Mononuclear cell (primary cell): Measurements from ENCODE around the gene MOCOS. TPM values are rescaled to one million over a fixed set of nuclear protein-coding genes. Genes with fewer than 3 reads are reported as not detected.

ENCODE experiments used
- H3K27me3 ChIP-seq: 2 replicates; pipeline ENCODE4 v1.6.0; 2011; ENCODE audit warnings: low read length, control low read depth; ENCODE audit not compliant: insufficient read depth
- H3K4me1 ChIP-seq: 2 replicates; pipeline ENCODE4 v1.5.1; 2011; ENCODE audit warnings: mild to moderate bottlenecking, low read length, control low read depth; ENCODE audit not compliant: insufficient read depth
- H3K4me3 ChIP-seq: 2 replicates; pipeline ENCODE4 v1.5.1; 2011; ENCODE audit warnings: mild to moderate bottlenecking, low read length, moderate library complexity
- H3K9me3 ChIP-seq: 2 replicates; pipeline ENCODE4 v1.5.1; 2011; ENCODE audit warnings: low read depth, mild to moderate bottlenecking, control low read depth, low read length
- total RNA-seq: library from RNA; depleted of rRNA; stranded (reverse); fragments of >200 nt; gene quantifications from one replicate; pipeline ENCODE4 v1.2.3, GENCODE V29; 2012

The MOCOS gene
- total RNA-seq, 1 donor = under 0.01 TPM

- H3K27me3 ChIP-seq = peaks cover 27% of the 10 kb centered on the region
- peaks cover 15% of the 10 kb centered on the region for H3K4me1 ChIP-seq
- H3K4me3 ChIP-seq = peak overlapping the region; percentile 52
- H3K9me3 ChIP-seq = no peaks in the 10 kb centered on the region
Measured at GRCh38 chr18:36187826-36188721, 777 bp downstream of the MOCOS start.

GRCh38 chr18:36188916-36189315, 1.6 kb downstream of the MOCOS start:
- H3K4me1 ChIP-seq = peaks cover 15% of the 10 kb centered on the region
- no peaks in the 10 kb centered on the region for H3K9me3 ChIP-seq
- H3K27me3 ChIP-seq = peaks cover 27% of the 10 kb centered on the region
- no peak overlapping the region for H3K4me3 ChIP-seq

DNA sequence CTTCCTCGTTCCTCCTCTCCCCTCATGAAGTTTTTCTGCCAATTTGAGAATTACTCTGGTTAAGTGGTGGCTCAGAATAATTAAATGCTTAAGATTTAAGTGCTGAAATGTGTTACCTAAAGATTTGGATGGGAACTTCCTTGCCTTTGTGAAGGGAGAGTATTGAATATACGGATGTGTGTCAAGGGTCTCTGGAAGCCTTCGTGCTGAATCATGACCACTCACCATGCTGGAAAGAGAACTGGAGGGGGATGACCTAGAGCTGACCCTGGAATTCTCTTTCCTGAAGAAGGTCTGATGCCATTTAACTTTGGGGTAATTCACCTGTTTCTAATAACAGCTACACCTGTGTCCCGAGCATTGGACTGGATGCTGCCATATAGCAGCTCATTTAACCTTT, 2.2 kb downstream of the MOCOS start:
- Histone ChIP-seq H3K4me3 (no peak overlapping the region), H3K4me1 (peaks cover 15% of the 10 kb centered on the region), H3K27me3 (peaks cover 27% of the 10 kb centered on the region), H3K9me3 (no peaks in the 10 kb centered on the region)

DNA sequence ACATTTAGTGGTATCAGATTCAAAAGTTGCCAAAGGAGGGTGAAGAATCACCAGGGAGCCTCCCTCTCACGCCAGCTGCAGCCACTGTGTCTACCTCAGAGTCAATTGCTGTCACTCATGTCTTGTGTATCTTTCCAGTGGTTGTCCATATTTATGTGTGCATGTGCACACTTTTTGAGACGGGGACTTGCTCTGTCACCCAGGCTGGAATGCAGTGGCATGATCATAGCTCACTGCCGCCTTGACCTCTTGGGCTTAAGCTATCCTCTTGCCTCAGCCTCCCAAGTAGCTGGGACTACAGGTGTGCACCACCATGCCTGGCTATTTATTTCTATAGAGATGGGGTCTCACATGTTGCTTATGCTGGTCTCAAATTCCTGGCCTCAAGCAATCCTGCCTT, 4.0 kb downstream of the MOCOS start:
- Histone ChIP-seq H3K4me1 (peaks cover 15% of the 10 kb centered on the region), H3K9me3 (no peaks in the 10 kb centered on the region), H3K27me3 (peaks cover 24% of the 10 kb centered on the region), H3K4me3 (no peak overlapping the region)

- Histone ChIP-seq H3K9me3 (no peaks in the 10 kb centered on the region), H3K4me1 (peaks cover 12% of the 10 kb centered on the region), H3K27me3 (peaks cover 24% of the 10 kb centered on the region), H3K4me3 (no peak overlapping the region)
Measured at GRCh38 chr18:36191711-36192110, 4.4 kb downstream of the MOCOS start.

DNA sequence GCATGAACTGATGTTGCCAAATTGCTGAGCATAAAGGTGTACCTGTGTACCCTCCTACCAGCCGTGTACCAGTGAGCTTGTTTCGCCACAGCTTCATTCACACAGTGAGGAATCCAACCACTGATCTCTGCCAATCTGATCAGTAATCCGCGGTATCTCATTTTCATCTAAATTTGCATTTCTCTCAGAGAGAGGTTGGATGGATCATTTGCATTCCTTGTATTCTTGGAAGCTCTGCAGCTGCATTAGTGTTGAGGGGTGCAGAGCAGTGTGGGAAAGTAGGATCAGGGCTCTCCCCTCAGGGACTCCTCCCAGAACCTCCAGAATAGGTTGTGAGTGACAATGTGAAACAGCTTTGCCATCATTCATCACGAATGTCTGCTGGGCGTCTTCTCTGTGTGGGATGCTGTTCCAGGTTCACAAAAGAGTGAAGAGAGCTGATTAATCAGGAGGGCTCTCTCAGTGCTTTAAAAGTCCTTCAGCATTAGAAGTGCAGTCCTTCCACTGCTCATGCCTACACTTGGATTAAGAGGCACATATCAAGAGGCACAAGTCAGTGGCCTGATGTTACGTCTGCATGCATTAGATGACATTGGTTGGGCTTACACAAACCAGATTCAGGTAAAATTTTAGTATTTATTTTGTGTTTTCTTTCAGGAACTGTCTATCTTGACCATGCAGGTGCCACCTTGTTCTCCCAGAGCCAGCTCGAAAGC, 7.5 kb downstream of the MOCOS start:
- no peak overlapping the region for H3K4me3 ChIP-seq
- H3K27me3 ChIP-seq = peaks cover 1% of the 10 kb centered on the region
- H3K9me3 ChIP-seq = no peaks in the 10 kb centered on the region

DNA sequence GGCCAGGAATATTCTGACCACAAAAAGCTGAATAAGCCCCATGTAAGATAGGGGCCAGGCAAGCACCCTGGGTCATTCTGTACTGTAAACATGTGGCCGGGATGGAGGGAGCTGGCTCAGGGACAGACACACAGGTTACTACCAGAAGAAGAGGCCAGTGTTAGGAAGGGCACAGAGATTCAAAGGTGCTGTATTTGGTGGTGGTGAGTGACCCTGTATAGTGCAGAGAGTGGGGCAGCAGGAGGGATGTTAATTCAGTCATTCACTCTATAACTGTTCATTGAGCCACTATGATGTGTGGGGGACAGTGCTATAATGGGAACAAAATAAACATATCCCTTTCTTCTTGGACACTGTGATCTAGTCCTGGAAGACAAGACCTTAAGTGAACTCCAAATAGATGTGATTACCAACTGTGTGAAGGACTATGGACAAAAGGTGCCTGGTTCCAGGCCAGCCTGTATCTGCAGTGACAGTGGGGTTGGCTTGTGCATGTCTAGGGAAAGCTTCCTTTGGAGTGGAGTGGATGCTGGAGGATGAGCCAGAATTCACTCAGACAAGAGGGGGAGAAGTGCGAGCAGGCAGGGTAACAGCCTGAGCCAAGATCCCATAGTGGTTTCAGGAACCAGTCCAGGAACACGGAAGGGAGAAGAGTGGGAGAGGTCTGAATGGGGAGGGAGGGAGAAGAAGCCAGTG, 8.3 kb downstream of the MOCOS start:
- Histone ChIP-seq H3K4me1 (no peaks in the 10 kb centered on the region), H3K4me3 (no peak overlapping the region), H3K9me3 (no peaks in the 10 kb centered on the region), H3K27me3 (no peaks in the 10 kb centered on the region)

More for the DNA sequence above, 7.5 kb downstream of the MOCOS start:
- no peaks in the 10 kb centered on the region for H3K4me1 ChIP-seq

- no peaks in the 10 kb centered on the region for H3K27me3 ChIP-seq
- H3K4me1 ChIP-seq = no peaks in the 10 kb centered on the region
- no peaks in the 10 kb centered on the region for H3K9me3 ChIP-seq
- no peak overlapping the region for H3K4me3 ChIP-seq
Measured at GRCh38 chr18:36196238-36196995, 9.1 kb downstream of the MOCOS start.

DNA sequence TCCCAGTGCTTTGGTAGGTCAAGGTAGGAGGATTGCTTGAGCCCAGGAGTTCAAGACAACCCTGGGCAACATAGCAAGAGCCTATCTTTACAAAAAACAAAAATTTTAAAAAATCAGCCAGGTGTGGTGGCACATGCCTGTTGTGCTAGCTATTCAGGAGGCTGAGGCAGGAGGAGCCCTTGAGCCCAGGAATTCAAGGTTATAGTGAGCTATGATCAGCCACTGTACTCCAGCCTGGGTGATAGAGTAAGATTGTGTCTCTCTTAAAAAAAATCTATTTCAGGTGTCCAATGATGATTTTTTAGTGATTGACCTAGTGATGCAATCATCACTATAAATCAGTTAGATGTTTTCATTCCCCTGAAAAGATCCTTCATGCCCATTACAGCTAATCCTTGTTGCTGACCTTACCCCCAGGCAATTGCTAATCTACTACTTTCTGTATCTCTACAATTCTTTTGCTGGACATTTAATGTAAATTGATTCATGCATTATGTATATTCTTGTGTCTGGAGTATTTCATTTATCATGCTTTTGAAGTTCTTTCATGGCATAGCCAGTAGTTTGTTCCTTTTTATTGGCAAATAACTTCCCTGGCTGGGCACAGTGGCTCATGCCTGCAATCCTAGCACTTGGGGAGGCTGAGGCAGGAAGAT, 10.3 kb downstream of the MOCOS start:
- no peak overlapping the region for H3K4me3 ChIP-seq
- no peaks in the 10 kb centered on the region for H3K4me1 ChIP-seq
- H3K9me3 ChIP-seq = no peaks in the 10 kb centered on the region
- H3K27me3 ChIP-seq = no peaks in the 10 kb centered on the region

DNA sequence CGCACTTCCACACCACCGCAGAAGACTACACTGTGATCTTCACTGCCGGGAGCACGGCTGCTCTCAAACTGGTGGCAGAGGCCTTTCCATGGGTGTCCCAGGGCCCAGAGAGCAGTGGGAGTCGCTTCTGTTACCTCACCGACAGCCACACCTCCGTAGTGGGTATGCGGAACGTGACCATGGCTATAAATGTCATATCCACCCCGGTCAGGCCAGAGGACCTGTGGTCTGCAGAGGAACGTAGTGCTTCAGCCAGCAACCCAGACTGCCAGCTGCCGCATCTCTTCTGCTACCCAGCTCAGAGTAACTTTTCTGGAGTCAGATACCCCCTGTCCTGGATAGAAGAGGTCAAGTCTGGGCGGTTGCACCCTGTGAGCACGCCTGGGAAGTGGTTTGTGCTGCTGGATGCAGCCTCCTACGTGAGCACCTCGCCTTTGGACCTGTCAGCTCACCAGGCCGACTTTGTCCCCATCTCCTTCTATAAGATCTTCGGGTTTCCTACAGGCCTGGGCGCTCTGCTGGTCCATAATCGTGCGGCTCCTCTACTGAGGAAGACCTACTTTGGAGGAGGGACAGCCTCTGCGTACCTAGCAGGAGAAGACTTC, 12.5 kb downstream of the MOCOS start:
- H3K9me3 ChIP-seq = no peaks in the 10 kb centered on the region
- H3K4me1 ChIP-seq = no peaks in the 10 kb centered on the region
- no peak overlapping the region for H3K4me3 ChIP-seq
- no peaks in the 10 kb centered on the region for H3K27me3 ChIP-seq

- Histone ChIP-seq H3K9me3 (no peaks in the 10 kb centered on the region), H3K4me3 (no peak overlapping the region), H3K4me1 (no peaks in the 10 kb centered on the region), H3K27me3 (no peaks in the 10 kb centered on the region)
Measured at GRCh38 chr18:36200354-36200771, 13.1 kb downstream of the MOCOS start.

GRCh38 chr18:36201765-36202164, 14.5 kb downstream of the MOCOS start:
- Histone ChIP-seq H3K27me3 (no peaks in the 10 kb centered on the region), H3K9me3 (no peaks in the 10 kb centered on the region), H3K4me3 (no peak overlapping the region), H3K4me1 (no peaks in the 10 kb centered on the region)

DNA sequence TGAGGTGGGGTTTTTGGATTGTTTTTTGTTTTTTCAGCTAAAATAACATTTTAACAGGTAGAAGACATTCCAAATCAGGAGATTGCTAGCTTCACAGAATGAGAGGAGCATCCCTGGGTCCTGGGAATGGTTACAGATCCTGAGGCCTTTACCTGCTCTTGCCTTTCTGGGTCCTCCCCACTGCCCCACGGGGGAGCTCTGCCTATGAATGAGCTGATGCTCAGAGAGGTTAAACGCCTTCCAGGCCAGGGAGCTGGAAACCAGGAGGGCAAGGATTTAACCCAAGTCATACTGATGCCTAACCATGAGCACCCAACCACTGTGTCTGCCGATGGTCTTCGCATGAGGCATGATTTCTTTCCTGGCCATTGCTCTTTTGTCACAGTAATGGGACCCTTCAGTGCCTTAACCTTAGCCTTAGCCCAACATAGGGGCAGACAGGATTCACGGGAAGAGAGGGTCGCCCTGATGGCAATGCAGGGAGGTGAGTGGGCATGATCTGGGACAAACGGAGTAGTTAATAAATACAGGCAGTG, 16.1 kb downstream of the MOCOS start:
- Histone ChIP-seq H3K27me3 (no peaks in the 10 kb centered on the region), H3K9me3 (no peaks in the 10 kb centered on the region), H3K4me1 (no peaks in the 10 kb centered on the region), H3K4me3 (no peak overlapping the region)

GRCh38 chr18:36205166-36205565, 17.9 kb downstream of the MOCOS start:
- H3K4me3 ChIP-seq = no peak overlapping the region
- no peaks in the 10 kb centered on the region for H3K9me3 ChIP-seq
- no peaks in the 10 kb centered on the region for H3K27me3 ChIP-seq
- H3K4me1 ChIP-seq = no peaks in the 10 kb centered on the region
